ENCODE data around the gene RGL1.
"Not testable (repeated sequence)": the region's sequence is repeated elsewhere in the genome, so short reads cannot be mapped to it uniquely, and the experiment has no call there.

The RGL1 gene

DNA sequence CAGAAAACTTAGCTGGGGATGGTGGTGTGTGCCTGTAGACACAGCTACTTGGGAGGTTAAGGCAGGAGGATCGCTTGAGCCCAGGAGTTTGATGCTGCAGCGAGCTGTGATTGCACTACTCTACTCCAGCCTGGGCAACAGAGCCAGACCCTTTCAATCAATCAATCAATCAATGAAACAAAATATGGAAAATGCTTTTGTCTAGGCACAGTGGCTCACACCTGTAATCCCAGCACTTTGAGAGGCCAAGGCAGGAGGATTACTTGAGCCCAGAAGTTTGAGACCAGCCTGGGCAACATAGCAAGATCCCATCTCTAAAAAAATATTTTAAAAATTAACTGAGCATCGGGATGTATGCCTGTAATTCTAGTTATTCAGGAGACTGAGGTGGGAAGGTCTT is 19.0 kb upstream of the RGL1 start:
- not testable (repeated sequence) for DNase-seq (ENCODE audit: low spot score)

GRCh38 chr1:183787704-183788103 is 17.2 kb upstream of the RGL1 start:
- no peak for DNase-seq (ENCODE audit: low spot score)

DNA sequence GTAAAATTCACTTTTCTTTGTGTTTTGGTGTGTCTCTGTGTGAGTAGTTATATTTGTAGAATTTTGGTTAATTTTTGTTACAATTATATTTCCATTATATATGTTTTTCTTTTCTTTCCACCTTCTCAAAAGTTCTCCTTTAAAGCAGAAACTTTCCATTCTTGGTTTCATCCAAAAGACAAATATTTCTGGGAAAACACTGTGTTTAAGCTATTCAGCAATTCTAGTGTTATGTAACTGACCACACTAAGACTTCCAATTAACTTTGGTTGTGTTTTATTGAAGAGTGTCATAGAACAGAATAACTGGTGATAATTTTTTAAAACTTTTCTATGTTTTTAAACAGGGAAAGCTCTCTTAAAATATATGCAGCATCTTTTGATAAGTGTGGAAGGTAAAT is 13.6 kb upstream of the RGL1 start:
- DNase-seq (ENCODE audit: low spot score), result no peak

GRCh38 chr1:183792300-183792699 is 12.6 kb upstream of the RGL1 start:
- no peak for DNase-seq (ENCODE audit: low spot score)

DNA sequence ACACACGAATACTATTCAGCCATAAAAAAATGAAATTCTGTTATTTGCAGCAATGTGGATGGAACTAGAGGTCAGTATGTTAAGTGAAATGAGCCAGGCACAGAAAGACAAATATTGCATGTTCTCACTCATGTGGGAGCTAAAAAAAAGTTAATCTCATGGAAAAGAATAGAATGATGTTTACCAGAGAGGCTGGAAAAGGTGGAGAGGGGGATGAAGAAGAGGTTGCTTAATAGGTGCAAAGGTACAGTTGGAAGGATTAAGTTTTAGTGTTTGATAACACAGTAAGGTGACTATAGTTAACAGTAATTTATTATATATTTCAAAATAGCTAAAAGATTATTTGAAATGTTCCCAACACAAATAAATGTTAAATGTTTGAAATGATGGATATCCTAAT is 10.8 kb upstream of the RGL1 start:
- no peak for DNase-seq (ENCODE audit: low spot score)

DNA sequence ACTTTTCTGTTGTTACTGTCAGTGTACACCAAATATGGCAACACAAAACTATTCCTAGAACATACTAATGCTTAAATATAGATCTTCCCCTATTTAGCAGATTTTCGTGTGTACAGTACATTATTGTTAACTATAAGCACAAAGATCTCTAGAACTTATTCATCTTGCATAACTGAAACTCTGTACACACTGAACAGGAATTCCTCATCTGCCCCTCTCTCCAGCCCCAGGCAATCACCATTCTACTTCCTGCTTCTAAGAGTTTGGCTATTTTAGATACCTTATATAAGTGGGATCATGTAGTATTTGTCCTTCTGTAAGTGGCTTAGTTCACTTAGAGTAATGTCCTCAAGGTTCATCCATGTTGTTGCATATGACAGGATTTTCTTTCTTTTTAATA is 4.5 kb upstream of the RGL1 start:
- DNase-seq (ENCODE audit: low spot score), result no peak

DNA sequence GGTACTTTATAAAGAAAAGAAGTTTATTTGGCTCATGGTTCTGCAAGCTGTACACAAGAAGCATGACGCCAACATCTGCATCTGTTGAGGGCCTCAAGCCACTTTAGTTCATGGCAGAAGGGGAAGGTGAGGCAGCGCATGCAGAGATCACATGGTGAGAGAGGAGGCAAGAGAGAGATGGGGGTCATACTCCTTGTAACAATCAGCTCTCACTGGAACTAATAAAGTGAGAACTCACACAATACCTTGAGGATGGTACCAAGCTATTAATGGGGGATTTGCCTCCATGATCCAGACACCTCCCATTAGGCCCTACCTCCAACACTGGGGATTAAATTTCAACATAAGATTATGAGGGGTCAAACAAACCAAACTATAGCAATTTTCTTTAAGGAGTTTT is 3.3 kb upstream of the RGL1 start:
- DNase-seq (ENCODE audit: low spot score), result no peak

DNA sequence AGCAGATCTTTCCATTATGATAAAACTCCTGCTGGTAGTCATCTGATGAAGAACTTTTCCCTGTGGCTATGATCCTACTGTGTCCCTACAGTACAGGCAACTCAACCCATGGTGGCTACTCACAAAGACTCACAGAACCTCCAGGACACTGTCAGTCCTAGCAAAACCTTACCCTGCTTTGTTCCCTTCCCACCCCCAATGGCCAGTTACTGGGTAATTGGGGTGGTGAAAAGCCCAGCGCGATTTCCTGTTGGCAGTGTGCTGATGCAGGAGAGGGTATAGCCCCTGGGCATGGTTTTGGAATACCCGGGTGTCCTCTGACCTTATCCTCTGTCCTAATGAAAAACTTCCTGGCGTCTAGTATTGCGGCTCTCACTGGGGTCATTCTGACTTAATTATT is 533 bp upstream of the RGL1 start:
- DNase-seq (ENCODE audit: low spot score), result no peak

GRCh38 chr1:183806125-183806524 is 1.2 kb downstream of the RGL1 start:
- no peak for DNase-seq (ENCODE audit: low spot score)

GRCh38 chr1:183806675-183807074 is 1.8 kb downstream of the RGL1 start:
- DNase-seq (ENCODE audit: low spot score), result no peak

- DNase-seq (ENCODE audit: low spot score), result no peak
Observed at GRCh38 chr1:183807549-183808168, 2.7 kb downstream of the RGL1 start.

DNA sequence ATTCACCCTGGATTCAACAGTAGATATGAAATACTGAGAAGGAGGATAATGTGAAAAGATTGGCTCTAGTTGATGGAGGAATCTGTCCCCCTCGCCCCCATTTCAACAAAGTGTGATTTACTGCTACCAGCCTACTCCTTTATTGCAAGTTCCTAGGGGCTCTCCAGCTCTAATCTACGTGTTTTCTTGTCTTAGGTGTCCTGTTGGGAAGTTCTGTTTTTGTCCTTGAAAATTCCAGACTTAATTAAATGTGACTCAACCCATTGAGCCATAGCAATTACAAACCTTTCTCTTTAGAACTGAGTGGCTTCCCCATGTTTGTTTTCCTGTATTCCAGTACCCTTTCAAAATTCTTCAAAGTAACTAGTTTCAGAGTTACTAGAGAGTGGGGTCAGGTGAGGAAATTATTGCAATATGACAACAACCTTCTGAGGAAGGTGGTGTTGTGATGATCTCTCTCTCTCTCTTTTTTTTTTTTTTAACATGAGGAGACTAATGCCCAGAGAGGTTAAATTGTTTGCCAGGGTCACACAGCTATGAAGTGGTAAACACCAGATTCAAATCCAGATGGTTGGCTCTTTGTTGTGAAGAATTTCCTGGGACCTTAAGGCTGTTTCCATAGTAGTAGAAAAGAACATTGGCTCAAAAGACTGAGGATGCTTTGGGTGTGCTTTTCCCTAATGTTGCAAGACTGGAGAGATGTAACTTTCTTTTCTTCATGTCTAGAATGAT is 3.5 kb downstream of the RGL1 start:
- DNase-seq (ENCODE audit: low spot score), result no peak

DNA sequence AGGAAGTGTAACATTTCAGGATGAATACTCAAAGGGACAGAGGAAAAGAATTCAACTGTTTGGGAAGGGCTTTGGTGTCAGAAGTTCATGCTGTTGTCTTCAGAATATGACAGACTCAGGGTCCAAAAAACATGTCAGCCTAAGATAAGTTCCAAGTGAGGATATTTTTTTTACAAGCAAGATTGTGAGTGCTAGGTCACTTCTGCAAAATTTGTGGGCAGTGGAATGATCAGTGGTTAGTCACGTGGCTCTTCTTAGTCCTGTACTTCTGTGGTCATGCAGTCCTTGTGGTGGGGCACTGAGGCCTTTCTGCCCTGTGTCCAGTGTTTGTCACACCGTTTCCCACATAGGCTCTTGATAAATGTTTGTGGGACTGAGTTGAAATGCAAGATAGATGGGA is 5.2 kb downstream of the RGL1 start:
- DNase-seq (ENCODE audit: low spot score), result no peak

DNA sequence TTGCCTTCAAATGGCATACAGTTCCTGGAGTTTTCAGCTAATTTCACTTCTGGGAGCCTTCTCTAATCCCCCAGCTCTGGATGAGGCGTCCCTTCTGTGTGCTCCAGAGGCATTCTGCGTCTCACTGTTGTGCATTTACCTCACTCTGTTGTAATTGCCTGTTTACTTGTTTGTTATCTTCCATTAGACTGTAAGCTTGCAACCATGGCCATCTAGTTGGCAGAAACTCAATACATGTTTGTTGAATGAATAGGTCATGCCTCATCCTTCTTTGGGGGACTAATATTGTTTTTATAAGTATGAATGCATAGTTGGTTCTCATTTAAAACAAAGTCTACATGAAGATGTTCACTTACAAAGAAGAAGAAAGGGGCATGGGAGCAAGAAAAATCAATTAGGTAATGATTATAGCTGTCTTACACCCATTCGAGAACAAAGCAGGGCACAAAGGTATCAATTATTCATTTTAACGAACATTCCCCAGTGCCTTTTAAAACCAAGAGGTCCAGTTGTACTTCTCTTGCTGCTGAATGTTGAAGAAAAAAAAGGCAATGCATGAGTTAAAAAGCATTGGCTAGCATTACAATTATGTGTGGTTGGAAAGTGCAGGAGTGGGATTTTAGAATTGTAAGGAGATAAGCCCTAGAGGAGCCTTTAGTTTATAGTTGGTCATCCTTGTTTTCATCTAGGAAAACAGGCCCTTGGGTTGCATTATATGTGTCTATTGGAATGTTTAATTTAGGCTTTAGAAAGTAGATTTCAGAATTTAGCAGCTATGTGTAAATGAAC is 6.0 kb downstream of the RGL1 start:
- no peak for DNase-seq (ENCODE audit: low spot score)

- no peak for DNase-seq (ENCODE audit: low spot score)
Observed at GRCh38 chr1:183812128-183812527, 7.2 kb downstream of the RGL1 start.

DNA sequence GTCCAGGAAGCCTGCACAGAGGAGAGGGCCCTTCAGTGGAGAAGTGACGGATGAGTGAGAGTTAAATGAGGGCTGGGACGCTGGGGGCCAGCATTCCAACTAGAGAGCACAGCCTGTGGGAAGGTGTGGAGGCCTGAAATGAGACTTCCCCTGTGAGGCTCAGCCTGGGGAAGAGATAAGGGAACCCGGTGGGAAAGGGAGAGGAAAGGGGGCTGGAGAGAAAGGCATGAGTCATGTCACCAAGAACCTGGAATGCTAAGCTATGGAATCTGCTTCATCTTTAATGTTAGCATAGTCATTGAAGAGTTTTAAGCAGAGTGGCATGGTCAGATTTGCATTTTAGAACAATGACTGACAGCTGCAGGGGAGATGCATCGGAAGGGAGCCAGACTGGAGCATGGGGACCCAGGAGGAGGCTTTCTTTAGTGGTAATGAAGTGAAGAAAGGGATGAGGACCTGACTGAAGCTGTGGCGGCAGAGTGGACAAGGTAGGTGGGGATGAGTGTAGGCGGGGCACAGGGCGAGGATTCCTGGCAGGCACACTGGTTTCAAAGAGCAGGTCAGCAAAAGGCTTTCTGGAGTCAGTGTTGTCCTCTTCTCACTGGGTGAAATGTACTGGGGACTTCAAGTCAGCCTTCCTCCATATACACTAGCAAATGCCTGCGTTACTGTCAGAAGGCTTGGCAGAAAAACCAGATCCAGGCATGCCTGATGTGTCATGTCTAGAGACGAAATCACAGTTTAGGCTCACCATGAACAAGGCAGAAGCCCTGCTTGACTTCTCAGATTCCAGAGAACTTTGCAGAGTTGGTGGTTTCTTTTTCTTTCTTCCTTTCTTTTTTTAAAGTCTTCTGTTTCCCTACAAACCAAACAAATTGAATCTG is 8.0 kb downstream of the RGL1 start:
- no peak for DNase-seq (ENCODE audit: low spot score)

DNA sequence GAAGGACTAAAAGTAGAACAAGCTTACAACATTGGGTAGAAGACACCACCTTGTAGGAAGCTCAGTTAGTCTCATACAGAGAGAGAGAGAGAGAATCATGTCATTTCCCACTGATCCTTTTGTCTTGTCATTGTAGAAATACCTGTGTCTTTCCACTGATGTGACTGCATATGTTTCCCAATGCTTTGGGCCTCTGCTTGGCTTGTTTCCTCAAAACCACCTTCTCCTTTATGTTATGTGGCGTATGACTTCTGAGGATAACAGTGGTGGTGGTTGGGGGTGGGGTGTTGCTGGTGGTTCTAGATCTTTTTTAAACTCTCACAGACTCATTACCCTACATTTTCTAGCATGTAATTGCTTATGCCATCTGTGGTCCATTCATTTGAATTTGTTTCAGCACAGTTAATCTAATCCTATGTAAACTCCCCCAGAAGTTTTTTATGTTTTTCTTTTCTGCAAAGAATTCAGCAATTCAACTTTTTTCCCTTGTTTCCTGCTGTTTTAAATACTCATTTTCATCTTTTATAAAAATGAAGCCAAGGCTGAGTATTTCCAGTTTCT is 9.3 kb downstream of the RGL1 start:
- no peak for DNase-seq (ENCODE audit: low spot score)

DNA sequence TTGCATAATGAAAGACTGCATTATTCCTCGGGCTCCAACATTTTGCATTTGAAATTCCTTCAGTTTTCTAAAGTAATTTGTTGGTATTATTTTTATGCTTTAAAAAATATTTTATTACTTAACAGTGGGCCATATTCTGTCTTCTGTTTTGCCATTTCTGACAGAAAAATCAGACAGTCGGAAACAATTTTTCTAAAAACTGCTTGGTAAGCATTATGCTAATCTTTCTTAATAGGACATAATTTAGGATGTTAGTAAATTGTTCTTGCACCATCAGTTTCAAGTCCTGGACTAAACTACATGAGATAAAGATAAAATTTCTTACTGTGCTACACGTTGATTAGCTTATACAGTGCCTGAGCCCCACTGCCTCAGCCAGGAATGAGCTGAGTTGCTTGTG is 11.2 kb downstream of the RGL1 start:
- no peak for DNase-seq (ENCODE audit: low spot score)

DNA sequence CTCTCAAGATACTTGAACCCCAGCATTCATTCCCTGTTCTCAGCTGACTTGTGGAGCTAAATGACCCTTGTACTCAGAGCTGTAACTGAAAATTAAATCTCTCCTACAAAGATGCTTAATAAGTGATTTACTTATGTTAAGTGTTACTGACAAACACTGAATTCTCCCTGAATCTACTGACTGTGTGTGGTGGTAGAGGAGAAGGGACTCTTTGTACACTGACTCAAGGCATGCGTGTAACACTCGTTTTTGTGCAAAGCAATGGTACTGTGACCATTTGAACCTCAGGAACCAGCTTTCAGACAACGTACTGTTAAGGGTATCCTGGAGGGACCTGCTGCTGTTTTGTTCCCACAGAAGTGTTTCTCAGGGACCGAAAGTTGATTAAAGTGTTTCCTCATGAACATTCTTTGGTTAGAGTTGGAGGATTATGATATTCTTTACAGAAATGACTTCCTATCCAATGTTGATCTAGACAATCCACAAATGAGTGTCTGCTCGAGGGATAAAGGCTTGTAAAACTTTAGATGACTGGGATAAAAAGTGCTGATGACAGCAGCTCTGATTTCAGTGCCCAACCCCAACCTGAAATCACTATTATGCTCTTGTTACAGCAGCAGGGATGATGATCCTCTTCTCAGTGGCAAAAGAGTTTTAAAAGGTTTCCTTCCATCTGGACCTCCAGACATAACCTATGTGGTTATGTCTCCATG is 12.8 kb downstream of the RGL1 start:
- DNase-seq (ENCODE audit: low spot score), result no peak

- no peak for DNase-seq (ENCODE audit: low spot score)
Observed at GRCh38 chr1:183819059-183819458, 14.1 kb downstream of the RGL1 start.

- no peak for DNase-seq (ENCODE audit: low spot score)
Observed at GRCh38 chr1:183821309-183821888, 16.5 kb downstream of the RGL1 start.
